Gastrocnemius medialis (tissue), 4 donors: Measurements from ENCODE around the gene PRR23E. TPM values are rescaled to one million over a fixed set of nuclear protein-coding genes. Genes with fewer than 3 reads are reported as not detected.

Experiments used
- ATAC-seq, 2 donors: fragments of 150-250 bp; one replicate each; pipeline ENCODE4 v1.9.1; 2016
- DNase-seq, 2 donors: peaks; one replicate each; pipeline ENCODE4 v3.0.0-alpha.2; 2019
- H3K27ac ChIP-seq, 4 donors: fragments of 200-600 bp; sonication (generic); 1 replicate in 1 of 4; 2 replicates in 3 of 4; pipeline ENCODE4 v1.5.1; 2016 to 2018; ENCODE audit warnings: mild to moderate bottlenecking in 2 of 4, moderate library complexity in 1 of 4
- H3K27me3 ChIP-seq, 3 donors: fragments of 200-600 bp; sonication (generic) in 2 of 3; 1 replicate in 1 of 3; 2 replicates in 2 of 3; pipeline versions ENCODE4 v1.5.1 to v1.6.0; 2016 to 2019; ENCODE audit warnings: mild to moderate bottlenecking in 1 of 3, moderate library complexity in 1 of 3
- H3K36me3 ChIP-seq, 2 donors: fragments of 200-600 bp; sonication (generic) in 1 of 2; one replicate each; pipeline ENCODE4 v1.5.1; 2017 to 2018
- H3K4me1 ChIP-seq, 2 donors: fragments of 200-600 bp; sonication (generic) in 1 of 2; one replicate each; pipeline ENCODE4 v1.5.1; 2016 to 2017; ENCODE audit warnings: mild to moderate bottlenecking in 2 of 2
- H3K4me3 ChIP-seq, 4 donors: fragments of 200-600 bp; sonication (generic) in 3 of 4; 1 replicate in 1 of 4; 2 replicates in 3 of 4; pipeline ENCODE4 v1.5.1; 2016 to 2019; ENCODE audit warnings: mild to moderate bottlenecking in 2 of 4
- H3K9me3 ChIP-seq, 3 donors: fragments of 200-600 bp; sonication (generic) in 2 of 3; 1 replicate in 1 of 3; 2 replicates in 2 of 3; pipeline ENCODE4 v1.5.1; 2016 to 2019
- CTCF ChIP-seq, 5 experiments: fragments of 450-650 bp in 3 of 5; fragments of 200-600 bp in 2 of 5; sonication (generic) in 2 of 5; IDR thresholded peaks in 4 of 5; conservative IDR thresholded peaks in 1 of 5; 1 replicate in 4 of 5; 2 replicates in 1 of 5; pipeline ENCODE4 v1.5.1; 2016 to 2019; ENCODE audit warnings: antibody characterized with exemption in 5 of 5, mild to moderate bottlenecking in 3 of 5, moderate library complexity in 3 of 5
- POLR2A ChIP-seq, 2 donors: fragments of 450-650 bp; IDR thresholded peaks; one replicate each; pipeline ENCODE4 v1.6.1; 2017; ENCODE audit warnings: antibody characterized with exemption in 2 of 2, mild to moderate bottlenecking in 2 of 2, moderate library complexity in 2 of 2
- in situ Hi-C, 4 donors: fragments of 200-750 bp; cut with MboI; loops; one replicate each; pipeline versions ENCODE4 v1.15.0 to v1.8.0; 2017; ENCODE audit warnings: low sequenced_read_pairs in 4 of 4
- intact Hi-C: fragments of 100-400 bp; cut with DNase I; formaldehyde crosslinking; loops from one replicate; pipeline ENCODE4 v1.15.1; 2023; ENCODE audit warnings: low total_unique reads
- total RNA-seq, 4 donors: library from RNA; depleted of rRNA; stranded (reverse); fragments of >200 nt; gene quantifications; one replicate each; pipeline versions ENCODE4 v1.1.0 to v1.2.3, GENCODE V29; 2016

Gene PRR23E
- total RNA-seq, 4 donors from 2014 or later: not detected

GRCh38 chr3:127172781-127173515 lies 20.0 kb upstream of the PRR23E start:
- DNase-seq (no peak), ATAC-seq (no peak)
- H3K36me3 ChIP-seq: no peaks in the 10 kb centered on the region
- intact Hi-C loops (no loop called here), in situ Hi-C loops (no loop called here)
- no peak for TF ChIP-seq CTCF (IDR thresholded peaks at IDR 0.05 in 4 of 5, conservative IDR thresholded peaks at IDR 0.05 in 1 of 5)
- TF ChIP-seq POLR2A (IDR thresholded peaks at IDR 0.05): no peak
- peaks cover 10 to 12% of the 10 kb centered on the region in 2 donors for H3K4me1 ChIP-seq
- no peak overlapping the region for H3K4me3 ChIP-seq
- H3K27me3 ChIP-seq: no peaks in the 10 kb centered on the region
- H3K27ac ChIP-seq: no peak overlapping the region
- no peaks in the 10 kb centered on the region for H3K9me3 ChIP-seq

GRCh38 chr3:127173516-127174166 lies 19.3 kb upstream of the PRR23E start:
- DNase-seq (no peak), ATAC-seq (no peak)
- Histone ChIP-seq H3K36me3 (no peaks in the 10 kb centered on the region), H3K27me3 (no peaks in the 10 kb centered on the region), H3K9me3 (no peaks in the 10 kb centered on the region), H3K4me3 (no peak overlapping the region), H3K4me1 (peaks cover 6 to 9% of the 10 kb centered on the region in 2 donors), H3K27ac (no peak overlapping the region)
- intact Hi-C loops: no loop called here
- TF ChIP-seq POLR2A (IDR thresholded peaks at IDR 0.05) (no peak), CTCF (IDR thresholded peaks at IDR 0.05 in 4 of 5, conservative IDR thresholded peaks at IDR 0.05 in 1 of 5) (no peak)
- in situ Hi-C loops: no loop called here

- Histone ChIP-seq H3K4me3 (no peak overlapping the region), H3K27ac (no peak overlapping the region), H3K27me3 (no peaks in the 10 kb centered on the region), H3K36me3 (no peaks in the 10 kb centered on the region), H3K9me3 (no peaks in the 10 kb centered on the region), H3K4me1 (peaks cover 0 to 3% of the 10 kb centered on the region in 2 donors)
- ATAC-seq (no peak), DNase-seq (no peak)
- intact Hi-C loops: no loop called here
- TF ChIP-seq CTCF (IDR thresholded peaks at IDR 0.05 in 4 of 5, conservative IDR thresholded peaks at IDR 0.05 in 1 of 5) (no peak), POLR2A (IDR thresholded peaks at IDR 0.05) (no peak)
- in situ Hi-C loops: no loop called here
Observed at GRCh38 chr3:127174284-127174683, 18.6 kb upstream of the PRR23E start.

GRCh38 chr3:127174715-127175140 lies 18.2 kb upstream of the PRR23E start:
- intact Hi-C loops: no loop called here
- no peak overlapping the region for H3K27ac ChIP-seq
- in situ Hi-C loops: loop anchor here in 1 of 4 donors (25.0 kb wide), 1 partner anchor 412 kb away; no protein-coding TSS in a partner anchor
- H3K9me3 ChIP-seq: no peaks in the 10 kb centered on the region
- TF ChIP-seq CTCF (IDR thresholded peaks at IDR 0.05 in 4 of 5, conservative IDR thresholded peaks at IDR 0.05 in 1 of 5) (no peak), POLR2A (IDR thresholded peaks at IDR 0.05) (no peak)
- no peaks in the 10 kb centered on the region for H3K4me1 ChIP-seq
- H3K4me3 ChIP-seq: no peak overlapping the region
- no peak for DNase-seq
- no peaks in the 10 kb centered on the region for H3K27me3 ChIP-seq
- no peaks in the 10 kb centered on the region for H3K36me3 ChIP-seq
- no peak for ATAC-seq
